DND-41 (cell line): ENCODE measurements around the gene PLPP7.

Experiments used
- ATAC-seq: fragments of 200-7000 bp; cut with Tn5 transposase; 3 replicates; pipeline ENCODE4 v1.9.1; 2021; ENCODE audit warnings: low read depth; ENCODE audit not compliant: insufficient read depth
- DNase-seq: peaks from one replicate; pipeline ENCODE4 v3.0.0-alpha.2; 2020
- H2AFZ ChIP-seq: 2 replicates; pipeline ENCODE4 v1.6.0; 2012; ENCODE audit warnings: low read depth, low read length
- H3K27ac ChIP-seq: 2 replicates; pipeline ENCODE4 v1.5.1; 2012; ENCODE audit warnings: low read length, inconsistent platforms
- H3K27me3 ChIP-seq: fragments of 200-600 bp; sonication (generic); 2 replicates; pipeline ENCODE4 v1.6.0; 2012; ENCODE audit warnings: low read length, mild to moderate bottlenecking, inconsistent platforms; ENCODE audit not compliant: insufficient read depth, poor library complexity
- H3K36me3 ChIP-seq: 2 replicates; pipeline ENCODE4 v1.5.1; 2012; ENCODE audit warnings: low read length, inconsistent platforms; ENCODE audit not compliant: insufficient read depth
- H3K4me1 ChIP-seq: 2 replicates; pipeline ENCODE4 v1.5.1; 2012; ENCODE audit warnings: mild to moderate bottlenecking, low read length; ENCODE audit not compliant: insufficient read depth
- H3K4me2 ChIP-seq: 2 replicates; pipeline ENCODE4 v1.6.0; 2012; ENCODE audit warnings: mild to moderate bottlenecking, moderate library complexity, low read length, inconsistent platforms; ENCODE audit not compliant: insufficient read depth
- H3K4me3 ChIP-seq, 2 experiments: fragments of 200-600 bp in 1 of 2; shearing (Covaris generic) in 1 of 2; 2 replicates each; pipeline ENCODE4 v1.5.1; 2012 to 2016; ENCODE audit warnings: inconsistent platforms in 2 of 2, low read length in 2 of 2, mild to moderate bottlenecking in 2 of 2, low read depth in 1 of 2, moderate library complexity in 1 of 2
- H3K79me2 ChIP-seq: 2 replicates; pipeline ENCODE4 v1.6.0; 2012; ENCODE audit warnings: low read length, inconsistent platforms; ENCODE audit not compliant: insufficient read depth
- H3K9ac ChIP-seq: 2 replicates; pipeline ENCODE4 v1.6.0; 2012; ENCODE audit warnings: low read depth, mild to moderate bottlenecking, inconsistent platforms, low read length, moderate library complexity
- H3K9me3 ChIP-seq: 2 replicates; pipeline ENCODE4 v1.5.1; 2012; ENCODE audit warnings: low read length, moderate library complexity, mild to moderate bottlenecking, inconsistent platforms; ENCODE audit not compliant: insufficient read depth, severe bottlenecking
- H4K20me1 ChIP-seq: 2 replicates; pipeline ENCODE4 v1.6.0; 2012; ENCODE audit warnings: low read length; ENCODE audit not compliant: insufficient read depth
- CTCF ChIP-seq: IDR thresholded peaks from 2 replicates; pipeline ENCODE4 v1.5.1; 2012; ENCODE audit warnings: borderline replicate concordance, low read length, moderate library complexity, mild to moderate bottlenecking; ENCODE audit not compliant: poor library complexity, severe bottlenecking; ENCODE audit errors: extremely low read depth
- EZH2 ChIP-seq: IDR thresholded peaks from 3 replicates; pipeline ENCODE4 v1.6.1; 2012; ENCODE audit warnings: borderline replicate concordance, low read depth, mild to moderate bottlenecking, moderate library complexity, low read length, inconsistent platforms; ENCODE audit not compliant: severe bottlenecking

Gene PLPP7

GRCh38 chr9:131288217-131288616 is 1.3 kb upstream of the PLPP7 start:
- H3K4me1 ChIP-seq, result no peaks in the 10 kb centered on the region
- H4K20me1 ChIP-seq, result no peaks in the 10 kb centered on the region
- no peak overlapping the region for H3K4me2 ChIP-seq
- H3K27ac ChIP-seq, result no peak overlapping the region
- DNase-seq, result no peak
- no peaks in the 10 kb centered on the region for H3K36me3 ChIP-seq
- H3K4me3 ChIP-seq, result no peak overlapping the region
- TF ChIP-seq EZH2 (no peak), CTCF (no peak)
- H3K9me3 ChIP-seq, result no peaks in the 10 kb centered on the region
- ATAC-seq, result no peak
- no peaks in the 10 kb centered on the region for H3K79me2 ChIP-seq
- no peak overlapping the region for H2AFZ ChIP-seq
- H3K27me3 ChIP-seq, result no peaks in the 10 kb centered on the region
- no peak overlapping the region for H3K9ac ChIP-seq

DNA sequence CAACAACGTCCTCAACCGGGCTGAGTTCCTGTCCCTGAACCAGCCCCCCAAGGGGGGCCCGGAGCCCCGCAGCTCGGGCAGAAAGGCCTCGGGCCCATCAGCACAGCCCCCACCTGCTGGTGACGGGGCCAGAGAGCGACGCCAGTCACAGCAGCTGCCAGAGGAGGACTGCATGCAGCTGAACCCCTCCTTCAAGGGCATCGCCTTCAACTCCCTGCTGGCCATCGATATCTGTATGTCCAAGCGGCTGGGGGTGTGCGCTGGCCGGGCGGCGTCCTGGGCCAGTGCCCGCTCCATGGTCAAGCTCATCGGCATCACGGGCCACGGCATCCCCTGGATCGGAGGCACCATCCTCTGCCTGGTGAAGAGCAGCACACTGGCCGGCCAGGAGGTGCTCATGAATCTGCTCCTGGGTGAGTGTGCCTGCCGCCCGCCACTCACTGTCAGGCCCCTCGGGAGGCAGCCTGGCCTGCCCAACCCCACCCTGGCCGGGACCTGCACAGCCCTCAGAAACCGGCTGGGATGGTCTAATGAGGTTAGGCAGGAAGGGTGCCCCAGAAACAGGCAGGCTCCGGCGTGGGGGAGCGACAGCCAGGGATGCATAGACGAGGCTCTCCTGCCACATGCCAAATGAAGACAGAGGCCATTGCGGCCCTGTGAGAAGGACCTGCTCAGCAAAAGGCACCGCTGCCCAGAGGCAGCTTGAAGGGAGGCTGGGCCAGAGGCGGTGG is 678 bp downstream of the PLPP7 start:
- no peak for ATAC-seq
- no peaks in the 10 kb centered on the region for H3K27me3 ChIP-seq
- no peak overlapping the region for H2AFZ ChIP-seq
- no peaks in the 10 kb centered on the region for H3K79me2 ChIP-seq
- TF ChIP-seq EZH2 (no peak), CTCF (no peak)
- no peaks in the 10 kb centered on the region for H4K20me1 ChIP-seq
- H3K9me3 ChIP-seq, result no peaks in the 10 kb centered on the region
- no peaks in the 10 kb centered on the region for H3K36me3 ChIP-seq
- no peak overlapping the region for H3K4me2 ChIP-seq
- no peaks in the 10 kb centered on the region for H3K4me1 ChIP-seq
- H3K4me3 ChIP-seq, result no peak overlapping the region
- DNase-seq, result no peak
- no peak overlapping the region for H3K9ac ChIP-seq
- H3K27ac ChIP-seq, result no peak overlapping the region

GRCh38 chr9:131290767-131291370 is 1.3 kb downstream of the PLPP7 start:
- H3K79me2 ChIP-seq, result no peaks in the 10 kb centered on the region
- no peak overlapping the region for H2AFZ ChIP-seq
- H3K4me1 ChIP-seq, result no peaks in the 10 kb centered on the region
- TF ChIP-seq CTCF (no peak), EZH2 (no peak)
- H3K27ac ChIP-seq, result no peak overlapping the region
- no peaks in the 10 kb centered on the region for H3K27me3 ChIP-seq
- no peaks in the 10 kb centered on the region for H3K9me3 ChIP-seq
- DNase-seq, result no peak
- no peaks in the 10 kb centered on the region for H3K36me3 ChIP-seq
- no peak overlapping the region for H3K9ac ChIP-seq
- no peak overlapping the region for H3K4me3 ChIP-seq
- H4K20me1 ChIP-seq, result no peaks in the 10 kb centered on the region
- no peak overlapping the region for H3K4me2 ChIP-seq
- ATAC-seq, result no peak
